SU-DHL-6 (cell line): ENCODE results near the gene SLC25A25.

Experiments used
- H2AFZ ChIP-seq: fragments of 200-600 bp; sonication (generic); 2 replicates; pipeline ENCODE4 v1.6.1; 2014; ENCODE audit warnings: low read depth, mild to moderate bottlenecking, moderate library complexity, mixed read lengths, antibody characterized with exemption, low read length; ENCODE audit not compliant: severe bottlenecking
- H3F3A ChIP-seq: fragments of 200-600 bp; shearing (Covaris generic); 2 replicates; pipeline ENCODE4 v1.6.0; 2016; ENCODE audit warnings: antibody characterized with exemption, mild to moderate bottlenecking; ENCODE audit not compliant: insufficient read depth
- H3K27ac ChIP-seq: fragments of 200-600 bp; sonication (generic); 2 replicates; pipeline ENCODE4 v1.5.1; 2016; ENCODE audit warnings: low read depth, mild to moderate bottlenecking, low read length, moderate library complexity, mixed read lengths
- H3K27me3 ChIP-seq: fragments of 200-600 bp; sonication (generic), shearing (Covaris generic); 2 replicates; pipeline ENCODE4 v1.6.0; 2014; ENCODE audit warnings: mild to moderate bottlenecking, low read length
- H3K36me3 ChIP-seq: fragments of 200-600 bp; sonication (generic); 2 replicates; pipeline ENCODE4 v1.6.1; 2014; ENCODE audit warnings: mild to moderate bottlenecking, low read length, mixed read lengths
- H3K4me2 ChIP-seq: fragments of 300-600, 200-600 bp; shearing (Covaris generic), sonication (generic); 2 replicates; pipeline ENCODE4 v1.6.0; 2014; ENCODE audit warnings: low read length, low read depth, mild to moderate bottlenecking; ENCODE audit not compliant: poor library complexity, severe bottlenecking
- H3K4me3 ChIP-seq: fragments of 200-600 bp; sonication (generic); 2 replicates; pipeline ENCODE4 v1.5.1; 2014; ENCODE audit warnings: antibody characterized with exemption, low read length, mild to moderate bottlenecking, mixed read lengths; ENCODE audit not compliant: insufficient read depth, poor library complexity, severe bottlenecking
- H3K79me2 ChIP-seq: fragments of 200-600 bp; sonication (generic); 2 replicates; pipeline ENCODE4 v1.6.1; 2014; ENCODE audit warnings: mild to moderate bottlenecking, low read length, moderate library complexity; ENCODE audit not compliant: insufficient read depth
- H3K9ac ChIP-seq: fragments of 200-600 bp; sonication (generic); 2 replicates; pipeline ENCODE4 v1.7.0; 2014; ENCODE audit warnings: mild to moderate bottlenecking, low read length
- H3K9me2 ChIP-seq: fragments of 200-600 bp; sonication (generic); replicated peaks from 2 replicates; pipeline ENCODE4 v1.6.1; 2014; ENCODE audit warnings: low read length; ENCODE audit not compliant: insufficient read depth
- H3K9me3 ChIP-seq: fragments of 200-600 bp; sonication (generic); 2 replicates; pipeline ENCODE4 v1.6.1; 2014; ENCODE audit warnings: low read length, mixed read lengths; ENCODE audit not compliant: insufficient read depth
- H4K20me1 ChIP-seq: fragments of 200-600 bp; sonication (generic); 2 replicates; pipeline ENCODE4 v1.6.1; 2014; ENCODE audit warnings: low read depth, mild to moderate bottlenecking, antibody characterized with exemption, low read length, moderate library complexity, mixed read lengths
- CTCF ChIP-seq: fragments of 200-600 bp; sonication (generic); IDR thresholded peaks from one replicate; pipeline ENCODE4 v1.5.1; 2017; ENCODE audit warnings: antibody characterized with exemption, mild to moderate bottlenecking, low read length, moderate library complexity; ENCODE audit not compliant: insufficient read depth, poor library complexity, severe bottlenecking
- EZH2phosphoT487 ChIP-seq: fragments of 200-600 bp; sonication (generic), shearing (Covaris generic); conservative IDR thresholded peaks from 2 replicates; pipeline ENCODE4 v1.6.1; 2018; ENCODE audit warnings: mild to moderate bottlenecking, antibody characterized with exemption, low read length, moderate library complexity, mixed read lengths

SLC25A25 gene

GRCh38 chr9:128145536-128145935 lies 77.5 kb downstream of the SLC25A25 start:
- H3K27ac ChIP-seq, result no peak overlapping the region
- no peaks in the 10 kb centered on the region for H3K27me3 ChIP-seq
- no peaks in the 10 kb centered on the region for H3F3A ChIP-seq
- H2AFZ ChIP-seq, result no peak overlapping the region
- H3K9me3 ChIP-seq, result no peaks in the 10 kb centered on the region
- H3K4me3 ChIP-seq, result no peak overlapping the region
- TF ChIP-seq CTCF (no peak), EZH2phosphoT487 (no peak)
- no peak overlapping the region for H3K4me2 ChIP-seq
- no peak overlapping the region for H3K9ac ChIP-seq
- no peaks in the 10 kb centered on the region for H3K36me3 ChIP-seq
- no peaks in the 10 kb centered on the region for H3K9me2 ChIP-seq
- H4K20me1 ChIP-seq, result no peaks in the 10 kb centered on the region
- no peaks in the 10 kb centered on the region for H3K79me2 ChIP-seq

DNA sequence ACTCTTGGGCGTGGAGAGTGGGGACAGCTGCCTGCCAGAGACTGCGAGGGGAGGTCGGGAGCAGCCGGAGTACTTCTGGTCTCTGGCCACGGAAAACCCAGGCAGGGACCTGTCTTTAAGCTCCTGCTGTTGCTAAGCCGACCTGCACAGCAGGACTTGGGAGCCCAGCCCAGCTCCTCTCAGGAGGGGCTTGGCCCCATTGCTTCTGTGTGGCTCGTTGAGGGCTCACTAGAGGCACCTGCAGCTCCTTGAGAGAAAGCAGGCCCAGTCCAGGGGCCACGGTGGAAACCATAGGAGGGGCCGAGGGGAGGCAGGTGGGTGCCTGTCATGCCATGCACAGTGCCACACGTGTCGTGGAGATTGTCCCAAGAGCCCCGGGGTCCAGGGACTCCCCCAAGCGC lies 77.9 kb downstream of the SLC25A25 start:
- Histone ChIP-seq H2AFZ (no peak overlapping the region), H3K4me3 (no peak overlapping the region), H3K9me3 (no peaks in the 10 kb centered on the region), H3K27ac (no peak overlapping the region), H3F3A (no peaks in the 10 kb centered on the region), H3K27me3 (no peaks in the 10 kb centered on the region), H4K20me1 (no peaks in the 10 kb centered on the region), H3K79me2 (no peaks in the 10 kb centered on the region), H3K9me2 (no peaks in the 10 kb centered on the region), H3K4me2 (no peak overlapping the region), H3K36me3 (no peaks in the 10 kb centered on the region), H3K9ac (no peak overlapping the region)
- TF ChIP-seq CTCF, result no peak
- no peak for TF ChIP-seq EZH2phosphoT487

GRCh38 chr9:128146591-128147120 lies 78.6 kb downstream of the SLC25A25 start:
- H3K27me3 ChIP-seq, result no peaks in the 10 kb centered on the region
- no peak overlapping the region for H3K27ac ChIP-seq
- no peaks in the 10 kb centered on the region for H3F3A ChIP-seq
- no peak overlapping the region for H3K4me3 ChIP-seq
- TF ChIP-seq CTCF (no peak), EZH2phosphoT487 (no peak)
- H3K9ac ChIP-seq, result no peak overlapping the region
- no peaks in the 10 kb centered on the region for H3K9me3 ChIP-seq
- no peaks in the 10 kb centered on the region for H3K79me2 ChIP-seq
- no peak overlapping the region for H2AFZ ChIP-seq
- H3K36me3 ChIP-seq, result no peaks in the 10 kb centered on the region
- no peaks in the 10 kb centered on the region for H4K20me1 ChIP-seq
- H3K4me2 ChIP-seq, result no peak overlapping the region
- H3K9me2 ChIP-seq, result no peaks in the 10 kb centered on the region
